Erythroblast (primary cell): ENCODE data around the gene SLC1A2.

Experiments
- GATA1 ChIP-seq: IDR thresholded peaks from 2 replicates; pipeline ENCODE4 v1.6.1; 2011; ENCODE audit warnings: low read depth, mild to moderate bottlenecking, control low read depth, low read length, moderate library complexity
- POLR2A ChIP-seq: IDR thresholded peaks from 2 replicates; pipeline ENCODE4 v1.6.1; 2011; ENCODE audit warnings: mild to moderate bottlenecking, low read length

DNA sequence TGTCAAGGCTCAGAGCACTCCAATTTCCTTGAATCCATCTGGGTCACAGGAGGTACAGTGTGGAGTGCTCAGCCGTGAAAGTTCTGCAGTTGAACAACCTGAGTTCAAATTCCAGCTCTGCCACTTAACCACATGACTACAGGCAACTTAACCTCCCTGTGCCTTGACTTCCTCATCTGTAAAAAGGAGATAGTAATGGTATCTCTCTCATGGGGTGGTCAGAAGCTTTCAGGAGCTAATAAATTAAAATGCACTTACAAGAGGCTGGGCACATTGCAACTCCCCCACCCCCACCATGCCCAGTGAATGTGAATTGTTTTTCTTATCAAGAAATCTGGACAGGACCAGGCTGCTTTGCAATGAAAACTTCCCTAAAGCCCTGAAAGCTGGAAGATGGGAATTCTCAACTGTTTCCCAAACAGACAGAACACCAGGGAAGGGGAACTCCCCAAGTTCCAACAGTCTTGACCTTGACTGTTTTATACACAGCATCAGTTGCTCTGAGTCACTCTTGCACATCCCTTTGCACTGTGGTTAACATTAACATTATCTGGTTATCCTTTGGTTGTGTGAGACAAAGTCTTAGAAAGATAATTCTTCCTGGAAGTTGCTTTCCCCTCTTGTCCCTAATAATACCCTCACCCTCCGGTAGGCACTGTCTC is 137.0 kb downstream of the SLC1A2 start:
- TF ChIP-seq POLR2A = no peak
- TF ChIP-seq GATA1 = no peak
